Measurements from ENCODE around the gene ADAMTS17.

The ADAMTS17 gene

GRCh38 chr15:100278596-100279380 is 63.0 kb downstream of the ADAMTS17 start:
- H3K4me3 ChIP-seq (ENCODE audit: low read length), result no peak overlapping the region
- TF ChIP-seq, protein P1, sequence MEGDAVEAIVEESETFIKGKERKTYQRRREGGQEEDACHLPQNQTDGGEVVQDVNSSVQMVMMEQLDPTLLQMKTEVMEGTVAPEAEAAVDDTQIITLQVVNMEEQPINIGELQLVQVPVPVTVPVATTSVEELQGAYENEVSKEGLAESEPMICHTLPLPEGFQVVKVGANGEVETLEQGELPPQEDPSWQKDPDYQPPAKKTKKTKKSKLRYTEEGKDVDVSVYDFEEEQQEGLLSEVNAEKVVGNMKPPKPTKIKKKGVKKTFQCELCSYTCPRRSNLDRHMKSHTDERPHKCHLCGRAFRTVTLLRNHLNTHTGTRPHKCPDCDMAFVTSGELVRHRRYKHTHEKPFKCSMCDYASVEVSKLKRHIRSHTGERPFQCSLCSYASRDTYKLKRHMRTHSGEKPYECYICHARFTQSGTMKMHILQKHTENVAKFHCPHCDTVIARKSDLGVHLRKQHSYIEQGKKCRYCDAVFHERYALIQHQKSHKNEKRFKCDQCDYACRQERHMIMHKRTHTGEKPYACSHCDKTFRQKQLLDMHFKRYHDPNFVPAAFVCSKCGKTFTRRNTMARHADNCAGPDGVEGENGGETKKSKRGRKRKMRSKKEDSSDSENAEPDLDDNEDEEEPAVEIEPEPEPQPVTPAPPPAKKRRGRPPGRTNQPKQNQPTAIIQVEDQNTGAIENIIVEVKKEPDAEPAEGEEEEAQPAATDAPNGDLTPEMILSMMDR (conservative IDR thresholded peaks at IDR 0.05; ENCODE audit: low read length), result no peak
- DNase-seq (ENCODE audit: low read depth), result no peak

DNA sequence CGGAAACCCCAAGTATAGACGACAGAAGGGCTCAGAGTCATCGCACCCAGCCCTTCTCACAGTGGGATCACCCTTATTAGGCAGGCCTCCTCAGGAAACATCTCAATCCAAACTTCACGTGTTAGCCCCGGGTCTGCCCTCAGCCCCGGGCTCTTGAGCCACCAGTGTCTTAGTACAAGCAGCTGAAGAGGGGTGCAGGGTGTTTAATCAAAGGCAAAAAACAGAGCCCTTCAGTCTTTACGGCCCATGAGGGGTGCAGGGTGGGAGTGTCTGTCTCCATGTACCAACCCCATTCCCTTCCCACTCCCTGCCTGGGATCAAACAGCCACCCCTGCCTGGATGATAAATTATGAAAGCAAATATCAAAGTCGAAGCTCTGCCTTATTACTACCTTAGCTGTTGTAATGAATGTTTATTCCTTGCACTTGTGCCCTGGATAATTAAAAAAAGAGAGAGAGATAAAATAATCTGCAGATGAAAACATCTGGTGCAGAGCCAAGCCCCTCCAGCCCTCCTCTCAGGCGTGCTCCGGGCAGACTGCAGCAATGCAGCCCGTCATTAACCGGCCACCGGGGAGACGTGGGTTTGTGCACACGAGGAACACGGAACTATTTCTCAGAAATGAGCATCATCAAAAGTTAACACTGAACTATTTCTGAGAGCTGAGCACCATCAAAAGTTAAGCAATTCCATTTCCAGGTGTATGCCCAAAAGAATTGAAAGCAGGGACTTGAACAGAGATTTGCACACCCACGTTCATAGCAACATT is 64.5 kb downstream of the ADAMTS17 start:
- TF ChIP-seq, protein P1 (conservative IDR thresholded peaks at IDR 0.05; ENCODE audit: low read length), result no peak
- DNase-seq (ENCODE audit: low read depth), result no peak

DNA sequence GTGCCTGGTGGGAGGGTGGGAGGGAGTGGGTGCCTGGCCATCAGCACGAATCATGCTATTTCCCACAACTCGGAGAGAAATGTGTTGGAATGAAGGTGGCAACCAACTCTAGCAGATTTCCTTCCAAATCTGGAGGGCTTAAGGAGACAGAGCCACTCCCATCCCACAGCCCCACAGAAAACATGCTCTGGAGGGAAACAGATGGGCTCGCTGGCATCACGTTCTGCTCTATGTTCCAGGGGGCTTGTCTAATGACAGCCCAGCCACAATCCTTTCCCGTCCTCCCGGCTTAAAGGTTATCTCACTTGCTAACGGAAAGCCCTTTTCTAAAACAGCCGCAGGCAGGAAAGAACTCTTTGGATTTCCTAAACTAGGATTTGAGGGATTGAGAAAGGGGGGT is 65.3 kb downstream of the ADAMTS17 start:
- no peak overlapping the region for H3K4me3 ChIP-seq (ENCODE audit: low read length)
- TF ChIP-seq, protein P1 (conservative IDR thresholded peaks at IDR 0.05; ENCODE audit: low read length), result no peak
- DNase-seq (ENCODE audit: low read depth), result no peak

More for the DNA sequence above, 64.5 kb downstream of the ADAMTS17 start:
- no peak overlapping the region for H3K4me3 ChIP-seq (ENCODE audit: low read length)

- no peak overlapping the region for H3K4me3 ChIP-seq (ENCODE audit: low read length)
- no peak for DNase-seq (ENCODE audit: low read depth)
- TF ChIP-seq, protein P1 (conservative IDR thresholded peaks at IDR 0.05; ENCODE audit: low read length), result no peak
These were observed 66.1 kb downstream of the ADAMTS17 start for GRCh38 chr15:100275641-100276040.

DNA sequence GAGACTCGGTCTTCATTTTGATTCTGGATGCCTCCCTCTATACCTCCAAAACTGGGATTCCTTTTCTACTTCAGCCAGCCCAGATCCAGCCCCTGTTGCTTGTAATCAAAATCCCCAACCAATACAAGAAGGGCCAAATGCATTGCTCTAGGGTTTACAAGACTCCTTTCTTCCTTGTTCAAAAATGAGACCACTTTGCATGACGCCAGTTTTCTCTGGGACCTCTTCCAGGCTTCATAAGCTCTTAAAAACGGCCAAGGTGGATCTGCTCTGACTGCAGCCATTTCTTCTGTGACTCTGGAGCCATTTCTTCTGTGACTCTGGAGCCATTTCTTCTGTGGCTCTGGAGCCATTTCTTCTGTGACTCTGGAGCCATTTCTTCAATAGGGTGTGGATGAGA is 71.9 kb downstream of the ADAMTS17 start:
- TF ChIP-seq, protein P1 (conservative IDR thresholded peaks at IDR 0.05; ENCODE audit: low read length), result no peak
- no peak overlapping the region for H3K4me3 ChIP-seq (ENCODE audit: low read length)
- no peak for DNase-seq (ENCODE audit: low read depth)

GRCh38 chr15:100266166-100266565 is 75.6 kb downstream of the ADAMTS17 start:
- DNase-seq (ENCODE audit: low read depth), result no peak
- no peak overlapping the region for H3K4me3 ChIP-seq (ENCODE audit: low read length)
- TF ChIP-seq, protein P1 (conservative IDR thresholded peaks at IDR 0.05; ENCODE audit: low read length), result no peak
